Endothelial cell (in vitro differentiated cells): ENCODE data around the gene LDB2. TPM values are rescaled to one million over a fixed set of nuclear protein-coding genes. Genes with fewer than 3 reads are reported as not detected.

Experiments
- DNase-seq: peaks from one replicate; pipeline ENCODE4 v3.0.0; 2021; ENCODE audit warnings: low spot score
- H3K27ac Mint-ChIP-seq: one replicate; pipeline ENCODE4 v1.8.0; 2021; ENCODE audit warnings: mixed read lengths, inconsistent platforms; ENCODE audit not compliant: unreplicated experiment
- H3K27me3 Mint-ChIP-seq: one replicate; pipeline ENCODE4 v1.8.0; 2021; ENCODE audit warnings: mild to moderate bottlenecking, moderate library complexity, mixed read lengths, inconsistent platforms; ENCODE audit not compliant: unreplicated experiment
- H3K36me3 Mint-ChIP-seq: one replicate; pipeline ENCODE4 v1.8.0; 2021; ENCODE audit warnings: mild to moderate bottlenecking, low read depth, mixed read lengths, inconsistent platforms; ENCODE audit not compliant: unreplicated experiment
- H3K4me1 Mint-ChIP-seq: one replicate; pipeline ENCODE4 v1.8.0; 2021; ENCODE audit warnings: mild to moderate bottlenecking, mixed read lengths, inconsistent platforms; ENCODE audit not compliant: unreplicated experiment
- H3K4me3 Mint-ChIP-seq: one replicate; pipeline ENCODE4 v1.8.0; 2021; ENCODE audit warnings: mild to moderate bottlenecking, mixed read lengths, inconsistent platforms; ENCODE audit not compliant: unreplicated experiment
- H3K9me3 Mint-ChIP-seq: one replicate; pipeline ENCODE4 v1.8.0; 2021; ENCODE audit warnings: mixed read lengths, inconsistent platforms; ENCODE audit not compliant: unreplicated experiment
- CTCF ChIP-seq: fragments of 200-600 bp; sonication (generic); IDR thresholded peaks from one replicate; pipeline ENCODE4 v1.5.0; 2021; ENCODE audit warnings: antibody characterized with exemption; ENCODE audit not compliant: unreplicated experiment
- total RNA-seq: library from RNA; stranded (reverse); fragmentation: NEBNext Ultra II Directional; extraction: Animal tissue kit (Norgen Biotek cat#: 25700); gene quantifications from one replicate; pipeline ENCODE4 v1.2.1, GENCODE V29; 2021; ENCODE audit not compliant: unreplicated experiment

The LDB2 gene
- total RNA-seq, 1 donor from 2014 or later: 268 TPM

DNA sequence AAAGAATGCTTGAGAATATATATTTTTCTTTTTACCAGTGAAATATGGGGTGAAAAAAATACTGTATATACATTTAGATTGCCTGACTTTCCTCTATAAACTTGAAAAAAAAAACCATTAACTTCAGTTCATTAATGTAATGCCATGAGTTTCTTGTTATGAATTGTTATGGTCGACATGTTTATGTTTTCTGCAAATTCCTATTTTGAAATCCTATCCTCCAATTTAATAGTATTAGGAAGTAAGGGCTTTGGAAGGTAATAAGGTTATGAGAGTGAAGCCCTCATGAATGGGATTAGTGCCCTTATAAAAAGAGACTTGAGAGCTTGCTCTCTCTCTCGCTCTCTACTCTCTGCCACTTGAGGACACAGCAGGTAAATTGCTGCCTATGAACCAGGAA, 211.4 kb downstream of the LDB2 start:
- Mint-ChIP-seq H3K27ac (no peak overlapping the region), H3K36me3 (peaks cover 19% of the 10 kb centered on the region), H3K9me3 (no peaks in the 10 kb centered on the region), H3K4me3 (no peak overlapping the region), H3K27me3 (peaks cover 4% of the 10 kb centered on the region), H3K4me1 (peaks cover 12% of the 10 kb centered on the region)
- TF ChIP-seq CTCF: no peak
- no peak for DNase-seq

DNA sequence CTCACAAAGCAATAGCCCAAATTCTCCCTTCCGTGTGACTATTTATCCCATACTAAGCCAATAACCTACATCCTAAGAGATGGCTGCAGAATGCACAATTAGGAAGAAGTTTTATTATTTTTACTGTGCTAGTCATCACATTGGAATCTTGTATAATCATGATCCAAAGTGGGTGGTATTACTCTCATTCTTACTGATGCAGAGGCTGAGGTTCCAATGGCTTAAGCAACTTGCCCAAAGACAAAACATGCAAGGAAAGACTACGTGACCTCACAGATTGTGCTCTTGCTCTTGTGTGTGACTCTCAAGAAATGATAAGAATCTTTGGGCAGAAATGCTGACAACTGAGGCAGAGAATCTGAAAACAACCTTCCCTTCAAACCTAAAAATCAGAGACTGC, 212.2 kb downstream of the LDB2 start:
- no peak for DNase-seq
- peaks cover 4% of the 10 kb centered on the region for H3K27me3 Mint-ChIP-seq
- H3K9me3 Mint-ChIP-seq: no peaks in the 10 kb centered on the region
- H3K36me3 Mint-ChIP-seq: peaks cover 11% of the 10 kb centered on the region
- H3K4me3 Mint-ChIP-seq: no peak overlapping the region
- H3K27ac Mint-ChIP-seq: no peak overlapping the region
- TF ChIP-seq CTCF: no peak
- H3K4me1 Mint-ChIP-seq: peaks cover 12% of the 10 kb centered on the region

- peaks cover 4% of the 10 kb centered on the region for H3K36me3 Mint-ChIP-seq
- DNase-seq: no peak
- H3K9me3 Mint-ChIP-seq: no peaks in the 10 kb centered on the region
- H3K27ac Mint-ChIP-seq: no peak overlapping the region
- H3K4me1 Mint-ChIP-seq: peaks cover 17% of the 10 kb centered on the region
- H3K4me3 Mint-ChIP-seq: no peak overlapping the region
- TF ChIP-seq CTCF: no peak
- H3K27me3 Mint-ChIP-seq: peaks cover 4% of the 10 kb centered on the region
Measured at GRCh38 chr4:16685536-16685935, 212.9 kb downstream of the LDB2 start.

GRCh38 chr4:16684935-16685334, 213.5 kb downstream of the LDB2 start:
- Mint-ChIP-seq H3K36me3 (peaks cover 4% of the 10 kb centered on the region), H3K27me3 (peaks cover 4% of the 10 kb centered on the region), H3K27ac (no peak overlapping the region), H3K4me1 (peaks cover 19% of the 10 kb centered on the region), H3K4me3 (no peak overlapping the region), H3K9me3 (no peaks in the 10 kb centered on the region)
- no peak for TF ChIP-seq CTCF
- DNase-seq: no peak

- peaks cover 8% of the 10 kb centered on the region for H3K36me3 Mint-ChIP-seq
- peaks cover 26% of the 10 kb centered on the region for H3K4me1 Mint-ChIP-seq
- H3K27me3 Mint-ChIP-seq: peaks cover 5% of the 10 kb centered on the region
- no peak overlapping the region for H3K27ac Mint-ChIP-seq
- no peak overlapping the region for H3K4me3 Mint-ChIP-seq
- DNase-seq: no peak
- H3K9me3 Mint-ChIP-seq: no peaks in the 10 kb centered on the region
- no peak for TF ChIP-seq CTCF
Measured at GRCh38 chr4:16684097-16684496, 214.3 kb downstream of the LDB2 start.
